NCI-H460 (cell line): ENCODE data around the gene SBK2. TPM values are rescaled to one million over a fixed set of nuclear protein-coding genes. Genes with fewer than 3 reads are reported as not detected.
A peak's percentile ranks its signal among the peaks of the same experiment; 100 is the strongest.
"Not testable (repeated sequence)": the region's sequence is repeated elsewhere in the genome, so short reads cannot be mapped to it uniquely, and the experiment has no call there.

Experiments used
- DNase-seq: peaks from one replicate; pipeline ENCODE4 v3.0.0-alpha.2; 2016; ENCODE audit warnings: low read depth; ENCODE audit errors: extremely low read depth
- total RNA-seq: library from RNA; depleted of rRNA; stranded (reverse); fragments of >200 nt; shearing (Covaris generic); gene quantifications from 2 replicates; pipeline ENCODE4 v1.2.3, GENCODE V29; 2014

Gene SBK2
- total RNA-seq, 1 experiment from 2014 or later: not detected

DNA sequence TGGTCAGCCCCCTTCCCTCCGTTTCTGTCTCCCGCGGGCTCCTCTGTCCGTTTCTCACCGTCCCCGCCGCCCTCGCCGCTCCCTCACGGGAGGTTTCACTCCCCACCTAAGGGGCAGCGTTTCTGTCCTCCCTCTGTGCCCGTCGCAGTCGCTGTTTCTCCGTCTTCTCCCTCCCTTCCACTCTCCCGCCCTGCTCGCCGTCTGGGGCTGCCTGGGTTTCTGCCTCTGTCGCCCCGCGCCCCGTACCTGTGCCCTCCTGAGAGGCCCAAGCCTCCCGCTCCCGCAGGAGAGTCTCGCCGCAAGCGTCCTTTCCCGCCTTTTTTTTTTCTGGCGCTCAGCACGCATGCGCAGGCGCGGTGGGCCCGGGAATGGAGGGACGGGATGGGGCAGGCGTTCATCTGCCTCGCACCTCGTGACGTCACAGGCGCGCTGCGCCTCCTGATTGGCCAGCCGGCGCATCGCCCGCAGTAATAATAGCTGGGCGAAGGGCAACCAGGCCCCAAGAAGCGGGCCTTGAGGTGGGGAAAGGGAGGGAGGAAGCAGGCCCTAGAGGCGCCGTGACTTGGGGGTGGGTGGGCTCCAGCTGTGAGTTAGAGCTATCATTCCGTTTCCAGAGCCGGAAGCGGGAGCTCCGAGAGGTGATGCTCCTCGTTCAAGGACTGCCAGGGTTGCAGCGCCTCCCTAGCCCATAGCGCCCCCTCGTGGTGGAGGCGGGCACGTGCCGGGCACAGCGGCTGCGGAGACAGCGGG, 33.3 kb downstream of the SBK2 start:
- DNase-seq: peak; percentile 79

DNA sequence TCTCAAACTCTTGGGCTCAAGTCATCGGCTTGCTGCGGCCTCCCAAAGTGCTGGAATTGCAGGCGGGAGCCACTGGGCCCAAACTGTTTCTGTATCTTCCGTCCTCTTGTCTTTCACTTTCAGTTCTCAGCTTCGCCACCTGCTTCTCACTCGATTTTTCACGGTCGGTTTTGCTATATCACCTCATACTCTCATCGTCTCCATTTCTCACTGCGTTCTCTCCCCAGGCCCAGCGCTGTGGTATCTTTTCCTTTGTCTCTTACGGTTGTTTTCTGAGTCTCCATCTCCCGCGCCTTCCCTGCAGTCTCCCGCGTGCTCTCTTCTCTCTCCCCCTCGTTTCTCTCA, 33.8 kb downstream of the SBK2 start:
- DNase-seq: no peak

DNA sequence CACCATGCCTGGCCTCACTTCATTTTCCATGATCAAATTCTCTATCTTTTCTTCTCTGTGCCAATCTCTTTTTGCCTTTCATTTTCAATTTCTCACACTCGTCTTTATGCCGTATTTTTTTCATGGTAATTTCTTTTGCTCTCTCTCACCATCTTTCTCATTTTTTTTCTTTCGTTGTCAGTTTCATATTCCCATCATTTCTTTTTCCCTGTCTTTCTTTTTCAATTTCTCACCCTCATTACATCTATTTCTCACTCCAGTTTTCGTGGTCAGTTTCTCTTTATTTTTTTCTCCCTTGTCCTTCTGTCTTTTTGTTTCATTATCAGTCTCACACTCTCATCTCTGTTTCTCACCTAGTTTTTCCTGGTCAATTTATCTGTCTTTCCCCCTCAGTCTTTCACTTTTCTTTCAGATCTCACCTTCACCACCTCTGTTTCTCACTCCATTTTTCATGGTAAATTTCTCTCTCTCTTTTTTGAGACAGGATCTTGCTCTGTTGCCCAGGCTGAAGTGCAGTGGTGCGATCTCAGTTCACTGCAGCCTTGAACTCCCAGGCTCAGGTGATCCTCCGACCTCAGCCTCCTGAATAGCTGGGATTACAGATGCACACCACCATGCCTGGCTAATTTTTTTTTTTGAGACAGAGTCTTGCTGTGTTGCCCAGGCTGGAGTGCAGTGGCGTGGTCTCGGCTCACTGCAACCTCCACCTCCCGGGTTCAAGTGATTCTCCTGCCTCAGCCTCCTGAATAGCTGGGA, 34.6 kb downstream of the SBK2 start:
- no peak for DNase-seq

GRCh38 chr19:55500368-55500952, 36.5 kb downstream of the SBK2 start:
- no peak for DNase-seq

DNA sequence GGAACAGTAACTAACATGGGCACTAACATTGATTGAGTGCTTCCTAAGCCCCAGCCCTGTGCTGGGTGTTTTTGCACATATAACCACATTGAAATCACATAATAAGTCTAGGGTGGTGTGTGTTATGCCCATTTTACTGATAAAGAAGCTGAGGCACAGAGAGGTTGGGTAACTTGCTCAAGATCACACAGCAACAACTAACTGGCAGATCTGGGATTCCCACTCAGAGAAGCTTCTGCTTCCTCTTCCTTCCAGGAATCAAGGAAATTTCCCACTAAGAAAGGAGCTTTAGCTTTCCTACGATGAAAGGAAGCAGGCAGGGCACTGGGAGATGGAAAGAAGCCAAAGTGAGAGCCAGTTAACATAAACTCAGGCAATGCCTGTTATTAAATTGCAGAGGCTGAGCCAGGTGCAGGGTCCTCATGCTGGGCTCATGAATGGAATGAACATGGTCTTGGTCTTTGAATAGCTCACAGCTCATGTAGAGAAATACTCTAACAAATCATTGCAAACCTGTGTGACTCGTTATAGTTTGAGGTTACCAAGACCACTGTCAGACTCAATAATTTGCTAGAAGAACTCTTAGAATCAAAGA, 38.6 kb downstream of the SBK2 start:
- no peak for DNase-seq

- no peak for DNase-seq
Observed at GRCh38 chr19:55497763-55498162, 39.2 kb downstream of the SBK2 start.

- DNase-seq: not testable (repeated sequence)
Observed at GRCh38 chr19:55496820-55497219, 40.1 kb downstream of the SBK2 start.

- no peak for DNase-seq
Observed at GRCh38 chr19:55495646-55496349, 41.1 kb downstream of the SBK2 start.

GRCh38 chr19:55494172-55494761, 42.7 kb downstream of the SBK2 start:
- no peak for DNase-seq

GRCh38 chr19:55493645-55494171, 43.2 kb downstream of the SBK2 start:
- no peak for DNase-seq

DNA sequence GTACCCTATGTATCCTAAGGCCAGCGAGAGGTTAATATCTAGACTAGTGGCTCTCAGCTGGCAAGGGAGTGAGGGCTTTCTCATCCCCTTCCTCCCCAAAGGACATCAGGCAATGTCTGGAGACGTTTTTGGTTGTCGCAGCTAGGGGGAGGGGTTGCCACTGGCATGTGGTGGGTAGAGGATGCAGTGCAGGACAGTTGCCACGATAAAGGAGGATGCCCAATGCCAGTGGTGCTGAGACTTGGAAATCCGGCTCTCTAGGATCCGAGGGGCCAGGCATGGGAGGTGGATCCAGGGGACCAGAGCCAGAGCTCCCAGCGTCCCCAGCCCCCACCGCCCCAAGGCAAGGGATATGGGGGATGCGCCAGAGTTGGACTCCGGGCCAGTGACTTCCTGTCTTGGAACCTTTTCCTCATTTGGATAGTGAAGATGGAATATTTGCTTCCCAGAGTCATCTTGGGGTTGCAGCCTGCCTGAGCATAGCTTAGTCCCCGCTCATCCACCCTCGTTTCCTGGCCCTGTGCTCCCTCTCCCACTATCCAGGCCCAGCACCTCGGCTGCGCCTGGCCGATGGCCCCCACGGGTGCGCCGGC, 43.8 kb downstream of the SBK2 start:
- no peak for DNase-seq

DNA sequence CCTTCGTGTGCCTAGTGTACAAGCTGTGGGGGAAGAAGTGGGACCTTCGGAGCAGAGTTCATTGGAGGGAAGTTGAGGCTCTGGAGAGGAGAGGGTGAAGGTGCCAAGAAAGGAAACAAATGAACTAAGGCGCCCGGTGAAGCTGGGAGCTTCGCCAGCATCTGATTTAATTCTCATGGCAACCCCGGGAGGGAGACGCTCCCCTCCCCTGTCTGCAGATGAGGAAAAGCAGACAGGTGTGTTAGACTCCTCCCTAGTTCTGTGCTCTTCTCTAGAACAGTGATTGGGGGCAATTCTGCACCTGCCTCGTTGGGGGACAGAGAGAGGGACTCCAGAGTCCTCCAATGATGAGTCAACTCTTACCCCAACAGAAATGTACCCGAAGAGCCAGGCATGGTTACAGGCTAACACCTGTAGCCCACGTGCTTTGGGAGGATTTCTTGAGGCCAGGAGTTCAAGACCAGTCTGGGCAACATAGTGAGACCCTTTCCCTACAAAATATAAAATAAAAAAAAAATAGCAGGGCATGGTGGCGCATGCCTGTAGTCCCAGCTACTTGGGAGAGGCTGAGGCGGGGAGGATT, 44.5 kb downstream of the SBK2 start:
- no peak for DNase-seq

DNA sequence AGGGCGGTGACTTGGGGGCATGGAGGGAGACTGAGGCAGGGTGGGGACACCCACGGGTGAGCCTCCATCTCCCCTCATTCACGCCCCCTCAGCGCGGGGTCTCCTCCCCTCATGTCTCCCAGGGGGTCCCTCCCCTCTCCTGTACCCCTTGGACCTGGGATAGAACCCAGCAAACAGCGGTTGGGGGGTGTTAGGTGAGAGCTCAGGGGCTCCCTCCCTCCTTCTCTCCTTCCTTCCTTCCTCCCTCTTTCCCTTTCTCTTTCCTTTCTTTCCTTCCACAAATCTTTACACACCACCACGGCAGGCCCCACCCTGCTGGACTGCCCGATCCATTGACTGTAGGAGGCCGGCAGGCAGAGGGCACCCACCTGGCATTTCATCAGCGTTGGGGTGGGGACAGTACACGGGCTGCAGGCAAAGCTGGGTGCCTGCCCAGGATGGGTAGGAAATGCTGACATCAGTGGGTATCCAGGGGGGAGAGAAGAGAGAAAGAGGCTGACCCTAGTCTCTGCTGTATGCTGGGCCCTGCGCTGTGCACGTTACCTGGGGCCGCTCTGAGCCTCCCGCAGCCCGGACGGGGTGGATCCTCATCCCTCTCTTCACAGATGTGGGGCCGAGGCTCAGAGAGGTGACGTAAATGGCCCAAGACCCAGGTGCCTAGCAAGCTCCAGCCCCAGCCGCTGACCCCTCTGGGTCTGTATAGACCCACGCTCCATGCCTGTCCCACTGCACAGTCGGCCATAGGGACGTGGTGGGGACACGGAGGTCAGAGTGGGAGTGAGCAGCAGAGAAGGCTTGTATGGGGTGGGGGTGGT, 45.2 kb downstream of the SBK2 start:
- no peak for DNase-seq

GRCh38 chr19:55490478-55491432, 46.2 kb downstream of the SBK2 start:
- no peak for DNase-seq

GRCh38 chr19:55489711-55490477, 47.0 kb downstream of the SBK2 start:
- no peak for DNase-seq

DNA sequence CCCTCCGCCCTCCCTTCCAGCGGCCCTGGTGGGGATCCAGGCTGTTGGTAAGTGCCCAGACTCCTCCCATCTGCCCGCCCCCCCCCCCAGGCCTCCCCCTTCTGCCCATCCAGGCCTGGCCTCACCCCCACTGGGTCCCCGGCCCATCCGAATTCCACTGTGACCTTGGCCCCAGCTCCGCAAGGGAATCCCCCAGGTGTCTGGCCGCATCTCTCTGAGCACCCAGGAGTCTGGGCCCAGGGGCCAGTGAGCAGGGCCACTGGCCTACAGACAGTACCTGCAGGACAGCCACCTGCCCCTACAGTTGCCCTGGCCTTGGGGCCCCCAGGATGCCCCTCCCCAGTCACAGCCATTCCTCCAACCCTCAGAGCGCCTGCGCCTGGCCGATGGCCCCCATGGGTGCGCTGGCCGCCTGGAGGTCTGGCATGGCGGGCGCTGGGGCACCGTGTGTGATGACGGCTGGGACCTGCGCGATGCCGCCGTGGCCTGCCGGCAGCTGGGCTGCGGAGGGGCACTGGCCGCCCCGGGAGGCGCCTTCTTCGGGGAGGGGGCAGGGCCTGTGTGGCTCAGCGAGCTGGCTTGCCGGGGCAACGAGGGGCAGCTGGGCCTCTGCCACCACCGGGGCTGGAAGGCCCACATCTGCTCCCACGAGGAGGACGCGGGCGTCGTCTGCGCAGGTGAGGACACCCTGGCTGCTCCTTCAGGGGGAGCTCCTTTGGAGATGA, 47.8 kb downstream of the SBK2 start:
- DNase-seq: no peak
